HCT116 (cell line): ENCODE measurements around the gene DGKB.

Experiments
- CTCF ChIP-seq, 3 experiments: fragments of 200-600 bp in 1 of 3; sonication (generic) in 1 of 3; IDR thresholded peaks in 2 of 3; conservative IDR thresholded peaks in 1 of 3; 2 replicates each; pipeline ENCODE4 v1.5.1; 2012 to 2017; ENCODE audit warnings: low read depth in 2 of 3, low read length in 2 of 3, antibody characterized with exemption in 1 of 3, borderline replicate concordance in 1 of 3, control low read depth in 1 of 3, mild to moderate bottlenecking in 1 of 3, mixed read lengths in 1 of 3, mixed run types in 1 of 3, moderate library complexity in 1 of 3; ENCODE audit not compliant: insufficient read depth in 1 of 3
- POLR2A ChIP-seq: IDR thresholded peaks from 2 replicates; pipeline ENCODE4 v1.7.0; 2011; ENCODE audit warnings: borderline replicate concordance; ENCODE audit not compliant: insufficient read depth, insufficient read length; ENCODE audit errors: extremely low read depth
- POLR2AphosphoS5 ChIP-seq: IDR thresholded peaks from 2 replicates; pipeline ENCODE4 v1.6.1; 2011; ENCODE audit warnings: mild to moderate bottlenecking, low read depth, low read length, moderate library complexity
- TCF7L2 ChIP-seq: IDR thresholded peaks from 2 replicates; pipeline ENCODE4 v1.7.0; 2011; ENCODE audit warnings: borderline replicate concordance, inconsistent platforms; ENCODE audit not compliant: insufficient read depth, insufficient read length; ENCODE audit errors: extremely low read depth
- TF ChIP-seq, protein P1 (sequence below): IDR thresholded peaks from 2 replicates; pipeline ENCODE4 v1.6.1; 2011; ENCODE audit warnings: mild to moderate bottlenecking, low read length, moderate library complexity; ENCODE audit not compliant: insufficient replicate concordance; ENCODE audit errors: extremely low read depth

GRCh38 chr7:14590206-14590605, 312.3 kb downstream of the DGKB start:
- no peak for TF ChIP-seq CTCF (IDR thresholded peaks at IDR 0.05 in 2 of 3, conservative IDR thresholded peaks at IDR 0.05 in 1 of 3; ENCODE audit: borderline replicate concordance in 1 of 3, insufficient read depth in 1 of 3, low read depth in 2 of 3, low read length in 2 of 3)
- TF ChIP-seq, protein P1, sequence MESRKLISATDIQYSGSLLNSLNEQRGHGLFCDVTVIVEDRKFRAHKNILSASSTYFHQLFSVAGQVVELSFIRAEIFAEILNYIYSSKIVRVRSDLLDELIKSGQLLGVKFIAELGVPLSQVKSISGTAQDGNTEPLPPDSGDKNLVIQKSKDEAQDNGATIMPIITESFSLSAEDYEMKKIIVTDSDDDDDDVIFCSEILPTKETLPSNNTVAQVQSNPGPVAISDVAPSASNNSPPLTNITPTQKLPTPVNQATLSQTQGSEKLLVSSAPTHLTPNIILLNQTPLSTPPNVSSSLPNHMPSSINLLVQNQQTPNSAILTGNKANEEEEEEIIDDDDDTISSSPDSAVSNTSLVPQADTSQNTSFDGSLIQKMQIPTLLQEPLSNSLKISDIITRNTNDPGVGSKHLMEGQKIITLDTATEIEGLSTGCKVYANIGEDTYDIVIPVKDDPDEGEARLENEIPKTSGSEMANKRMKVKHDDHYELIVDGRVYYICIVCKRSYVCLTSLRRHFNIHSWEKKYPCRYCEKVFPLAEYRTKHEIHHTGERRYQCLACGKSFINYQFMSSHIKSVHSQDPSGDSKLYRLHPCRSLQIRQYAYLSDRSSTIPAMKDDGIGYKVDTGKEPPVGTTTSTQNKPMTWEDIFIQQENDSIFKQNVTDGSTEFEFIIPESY: no peak
- TF ChIP-seq TCF7L2: no peak
- no peak for TF ChIP-seq POLR2A
- no peak for TF ChIP-seq POLR2AphosphoS5
